Hematopoietic multipotent progenitor cell treated with erythropoietin and hydrocortisone succinate and interleukin-3 and kit ligand, for 15 days (in vitro differentiated cells): ENCODE measurements around the gene ANKRD22.
"Not testable (repeated sequence)": the region's sequence is repeated elsewhere in the genome, so short reads cannot be mapped to it uniquely, and the experiment has no call there.

Experiments used
- DNase-seq: peaks from one replicate; pipeline ENCODE4 v3.0.0-alpha.2; 2015; ENCODE audit warnings: low spot score

Gene ANKRD22

GRCh38 chr10:88851706-88852105 is at the start of gene ANKRD22:
ANKRD22 (minus strand) TSS chr10:88851844; CDS start chr10:88851607, 237 bp downstream.
- DNase-seq, result no peak

DNA sequence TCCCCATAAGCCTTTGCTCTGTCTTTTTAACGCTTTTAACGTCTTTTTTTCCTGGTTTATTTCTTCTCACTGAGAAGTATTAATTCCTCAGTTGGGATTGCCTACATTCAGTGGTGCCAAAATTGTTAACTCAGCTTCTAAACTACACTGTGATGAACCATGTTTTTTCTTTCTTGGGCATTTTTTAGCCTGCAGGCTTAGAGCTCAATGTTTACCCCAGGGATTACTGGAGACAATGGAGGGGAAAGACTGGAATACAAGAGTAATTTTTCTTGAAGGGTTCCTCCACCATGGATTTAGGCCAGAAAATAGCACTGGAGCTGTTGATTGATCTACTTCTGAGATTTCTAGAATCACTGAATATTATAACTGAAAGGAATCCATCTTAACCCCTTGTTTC is 48.2 kb upstream of the ANKRD22 start:
- DNase-seq, result no peak

DNA sequence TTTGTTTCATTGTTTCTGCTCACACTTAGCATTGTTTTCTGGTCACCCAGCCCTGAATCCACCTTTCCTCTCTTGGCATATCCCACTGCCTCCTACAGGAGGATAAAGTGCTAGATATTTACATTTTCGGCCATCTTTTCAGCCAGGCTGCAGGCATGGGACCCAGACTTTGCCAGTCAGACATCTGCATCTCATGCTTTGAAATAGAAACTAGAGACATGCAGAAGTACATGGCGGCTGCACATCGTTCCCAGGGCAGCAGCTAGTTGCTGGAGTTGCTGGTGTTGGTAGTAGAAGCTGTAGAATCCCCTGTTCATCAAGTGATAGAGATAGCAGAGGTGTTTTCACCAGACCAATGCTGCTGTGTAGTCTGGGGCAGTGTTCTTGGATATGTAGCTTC is 47.1 kb upstream of the ANKRD22 start:
- DNase-seq, result no peak

DNA sequence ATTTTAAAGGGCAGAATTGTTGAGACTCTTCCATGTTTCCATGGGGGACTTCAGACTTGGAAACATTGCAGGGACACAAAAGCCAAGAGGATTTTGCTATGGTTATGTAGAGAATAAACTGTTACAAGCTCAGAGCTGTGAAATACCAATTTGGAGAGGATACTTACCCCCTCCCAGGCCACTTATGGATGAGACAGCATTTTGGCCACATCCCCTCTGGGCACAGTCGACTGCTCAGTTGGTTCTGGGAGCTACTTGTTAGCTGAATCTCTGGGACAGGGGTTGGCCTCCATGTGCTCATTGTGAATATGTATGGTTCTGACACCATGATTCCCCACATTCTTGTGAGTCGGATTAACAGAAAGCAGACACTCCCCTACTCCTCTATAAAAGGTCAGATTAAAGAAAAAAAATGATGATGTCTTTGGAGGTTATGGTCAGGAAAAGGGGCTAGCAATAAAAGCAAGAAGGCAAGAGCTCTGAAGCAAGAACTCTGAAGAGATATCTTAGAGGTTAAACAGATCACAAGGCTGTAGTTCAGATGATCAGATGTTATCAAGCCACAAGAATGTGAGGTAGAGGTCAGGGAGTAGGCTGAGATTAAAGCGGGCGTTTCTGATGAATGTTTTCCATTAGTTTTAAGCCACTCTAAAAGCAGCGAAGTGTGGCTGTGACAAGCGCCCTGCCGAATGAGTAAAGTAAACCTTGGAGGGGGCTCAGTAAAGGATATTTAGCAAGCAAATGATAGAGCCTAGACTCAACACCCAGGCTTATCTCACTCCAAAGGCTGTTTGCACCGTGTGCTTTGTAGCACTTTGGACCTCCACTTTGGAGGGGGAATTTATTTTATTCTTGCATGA is 45.6 kb upstream of the ANKRD22 start:
- DNase-seq, result no peak

DNA sequence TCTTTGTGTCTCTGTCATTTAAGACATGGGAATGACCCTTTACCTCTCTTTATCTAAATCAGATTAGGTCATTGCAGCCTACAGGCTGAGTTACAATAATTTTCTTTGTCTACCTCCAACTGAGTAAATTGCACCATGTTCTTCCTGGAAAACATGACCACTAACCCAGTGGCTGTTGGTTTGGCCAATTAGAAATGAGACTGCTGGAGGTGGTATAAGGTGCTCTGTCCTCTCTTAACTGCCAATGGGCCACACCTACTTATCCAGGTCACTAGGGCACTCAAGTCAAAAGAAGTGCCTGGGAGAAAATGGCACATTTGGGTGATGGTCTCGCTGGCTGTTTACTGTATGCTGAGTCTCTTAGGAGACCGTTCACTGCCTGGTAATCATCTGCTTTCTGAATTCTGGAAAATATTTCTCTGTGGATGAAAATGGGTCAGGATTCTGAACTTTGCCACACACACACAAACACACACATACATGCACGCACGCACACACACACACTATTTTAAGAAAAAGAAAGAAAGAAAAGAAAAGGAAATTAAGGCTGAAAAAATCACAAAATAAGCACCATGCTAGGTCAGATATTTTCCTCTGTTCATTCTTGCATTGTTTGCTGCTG is 44.8 kb upstream of the ANKRD22 start:
- DNase-seq, result no peak

DNA sequence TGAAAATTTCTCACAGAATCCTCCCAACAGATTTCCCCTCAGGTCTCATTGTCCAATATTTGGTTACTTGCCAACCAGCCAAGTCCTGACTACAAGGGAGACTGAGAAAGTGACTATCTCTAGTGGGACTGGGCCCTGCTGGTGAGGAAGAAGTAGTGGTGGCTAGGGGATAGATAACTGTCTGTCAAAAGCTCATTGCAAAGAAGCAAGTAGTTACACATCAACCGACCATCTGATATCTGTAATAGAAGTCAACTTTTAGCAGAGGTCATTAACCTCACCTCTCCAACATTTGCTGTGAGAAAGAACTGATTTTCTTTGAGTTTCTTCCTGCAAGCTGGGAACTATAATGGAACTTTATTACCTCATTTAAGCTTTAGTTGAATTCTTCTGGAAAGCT is 43.6 kb upstream of the ANKRD22 start:
- DNase-seq, result no peak

DNA sequence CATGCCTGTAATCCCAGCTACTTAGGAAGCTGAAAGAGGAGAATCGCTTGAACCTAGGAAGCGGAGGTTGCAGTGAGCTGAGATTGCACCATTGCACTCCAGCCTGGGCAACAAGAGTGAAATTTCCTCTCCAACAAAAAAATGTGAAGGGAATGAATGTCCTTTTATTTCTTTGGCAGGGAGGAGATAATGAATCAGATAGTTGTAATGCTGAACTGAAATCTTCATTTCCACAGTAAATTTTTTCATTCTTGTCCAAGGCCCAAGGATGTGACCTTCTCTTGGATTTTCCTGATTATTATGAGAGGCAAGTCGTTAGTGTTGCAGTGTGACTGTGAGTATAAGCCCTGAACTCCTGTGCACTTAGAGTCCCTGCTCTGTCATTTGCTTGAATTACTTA is 42.0 kb upstream of the ANKRD22 start:
- DNase-seq, result no peak

- no peak for DNase-seq
Observed at GRCh38 chr10:88892222-88892967, 40.8 kb upstream of the ANKRD22 start.

- DNase-seq, result no peak
Observed at GRCh38 chr10:88890681-88891381, 39.2 kb upstream of the ANKRD22 start.

- DNase-seq, result no peak
Observed at GRCh38 chr10:88889559-88890337, 38.1 kb upstream of the ANKRD22 start.

- no peak for DNase-seq
Observed at GRCh38 chr10:88888810-88889445, 37.3 kb upstream of the ANKRD22 start.

DNA sequence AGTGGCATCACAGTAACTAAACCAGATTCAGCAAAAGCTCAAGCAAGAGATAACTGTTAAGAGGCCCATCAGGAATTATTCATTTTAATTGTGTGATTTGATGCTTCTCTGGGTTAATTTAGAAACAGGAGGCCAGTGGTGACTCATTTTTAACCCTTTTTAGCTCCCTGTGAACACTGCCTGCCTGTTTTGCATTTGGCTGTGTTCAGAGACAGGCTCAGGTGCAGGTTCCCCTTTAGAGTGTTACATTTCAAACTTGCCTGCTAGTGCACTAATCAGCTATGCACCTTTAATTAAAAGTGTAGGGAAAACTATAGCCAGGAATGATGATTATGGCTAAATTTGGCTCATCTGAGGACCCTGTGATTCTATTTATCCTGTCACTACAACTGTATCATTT is 34.9 kb upstream of the ANKRD22 start:
- DNase-seq, result no peak

DNA sequence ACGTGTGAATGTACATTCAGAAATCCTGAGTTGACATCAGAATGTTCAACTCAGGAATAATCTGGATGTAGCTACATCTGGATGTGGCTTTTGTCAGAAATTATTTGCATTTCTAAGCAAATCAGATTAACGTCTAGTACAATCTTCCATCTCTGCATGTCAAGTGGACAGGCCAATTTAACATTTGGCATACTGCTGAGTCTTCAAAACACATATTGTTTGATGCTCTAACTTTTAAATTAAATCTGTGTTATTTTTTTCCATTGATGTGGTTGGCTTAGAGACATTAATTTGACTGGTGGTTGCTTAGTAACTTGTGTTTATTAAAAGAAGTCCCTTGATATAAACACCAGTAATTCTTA is 31.8 kb upstream of the ANKRD22 start:
- no peak for DNase-seq

- not testable (repeated sequence) for DNase-seq
Observed at GRCh38 chr10:88882646-88883447, 31.2 kb upstream of the ANKRD22 start.

DNA sequence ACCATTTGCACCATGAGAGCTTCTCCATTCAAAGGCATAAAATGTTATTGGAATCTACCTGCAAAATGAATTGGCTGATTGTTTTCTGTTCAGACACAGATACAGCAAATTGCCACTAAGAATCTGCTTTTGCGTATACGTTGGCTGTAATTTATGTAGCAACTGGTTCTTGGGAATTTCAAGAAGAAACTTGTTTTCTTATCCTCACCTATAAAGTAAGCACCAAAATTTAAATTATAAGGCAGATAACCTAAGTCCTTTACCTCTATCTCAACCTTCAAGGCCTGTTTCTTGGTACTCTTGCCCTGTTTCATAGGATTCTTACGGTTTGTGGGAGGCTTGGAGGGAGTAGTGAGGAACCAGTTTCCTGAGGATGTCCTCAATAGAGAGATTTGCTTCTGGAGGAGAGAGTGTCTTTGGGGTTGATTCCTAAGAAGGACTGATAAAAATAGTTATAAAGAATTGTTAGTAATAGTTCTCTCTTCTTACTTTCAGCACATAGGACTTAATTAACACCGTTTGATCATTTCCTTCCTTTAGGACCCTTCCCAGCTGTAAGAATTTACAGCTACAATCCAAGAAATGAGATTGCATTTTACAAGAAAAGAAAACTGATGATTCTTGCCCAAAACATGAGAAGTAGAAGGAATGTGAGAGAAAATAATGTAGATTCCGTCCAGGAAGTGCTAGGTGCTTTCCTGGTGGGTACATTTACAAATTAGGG is 30.4 kb upstream of the ANKRD22 start:
- DNase-seq, result no peak

GRCh38 chr10:88881320-88881719 is 29.7 kb upstream of the ANKRD22 start:
- no peak for DNase-seq

DNA sequence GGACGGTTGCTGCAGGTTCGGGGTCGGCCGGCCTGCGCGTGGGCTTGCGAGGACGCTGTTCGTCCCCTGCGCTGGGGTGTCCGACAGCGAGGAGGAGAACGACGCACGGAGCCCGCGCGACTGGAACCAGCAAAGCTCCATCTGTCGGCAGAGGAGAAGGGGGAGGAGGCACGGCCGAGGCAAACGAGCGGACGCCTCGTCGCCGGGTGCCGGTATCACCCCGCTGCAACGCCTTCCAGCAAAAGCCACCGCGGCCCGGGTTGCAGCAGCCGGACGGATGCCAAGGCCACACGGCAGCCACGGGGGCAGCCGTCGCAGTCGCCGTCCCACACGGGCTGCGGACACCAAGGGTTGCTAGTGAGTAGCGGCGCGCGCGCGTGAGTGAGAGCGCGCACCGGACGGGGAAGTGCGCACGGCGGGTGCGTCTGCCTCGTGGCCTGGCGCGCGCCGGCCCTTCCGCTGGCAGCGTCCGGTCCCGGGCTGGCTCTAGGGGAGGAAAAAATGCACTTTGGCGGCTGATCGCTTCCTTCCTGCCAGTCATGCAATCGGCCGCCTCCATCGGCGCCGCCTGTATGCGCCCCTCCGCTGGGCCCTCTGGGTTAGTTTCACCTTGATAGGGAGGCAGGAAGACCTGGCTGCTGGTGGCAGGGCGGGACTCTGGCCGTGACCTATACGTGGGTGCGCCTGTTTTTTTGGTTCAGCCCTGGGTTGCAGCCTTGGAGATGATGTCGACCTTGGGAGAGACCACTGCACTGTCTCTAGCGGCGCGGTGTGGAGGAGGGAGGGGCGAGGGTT is 28.8 kb upstream of the ANKRD22 start:
- no peak for DNase-seq

- DNase-seq, result no peak
Observed at GRCh38 chr10:88879534-88880281, 28.1 kb upstream of the ANKRD22 start, which contains the start of gene STAMBPL1. STAMBPL1 (plus strand) TSS chr10:88880245; CDS start chr10:88901709, 21,464 bp downstream.
